GM19025 (cell line): Measurements from ENCODE around the gene GPX7.

Experiments used
- ATAC-seq: cut with Tn5 transposase; IDR thresholded peaks from one replicate; pipeline ENCODE4 v1.9.1; 2021; ENCODE audit warnings: mild to moderate bottlenecking, low read depth, moderate library complexity; ENCODE audit not compliant: unreplicated experiment

The GPX7 gene

GRCh38 chr1:52585474-52585873 is 16.7 kb upstream of the GPX7 start:
- no peak for ATAC-seq

DNA sequence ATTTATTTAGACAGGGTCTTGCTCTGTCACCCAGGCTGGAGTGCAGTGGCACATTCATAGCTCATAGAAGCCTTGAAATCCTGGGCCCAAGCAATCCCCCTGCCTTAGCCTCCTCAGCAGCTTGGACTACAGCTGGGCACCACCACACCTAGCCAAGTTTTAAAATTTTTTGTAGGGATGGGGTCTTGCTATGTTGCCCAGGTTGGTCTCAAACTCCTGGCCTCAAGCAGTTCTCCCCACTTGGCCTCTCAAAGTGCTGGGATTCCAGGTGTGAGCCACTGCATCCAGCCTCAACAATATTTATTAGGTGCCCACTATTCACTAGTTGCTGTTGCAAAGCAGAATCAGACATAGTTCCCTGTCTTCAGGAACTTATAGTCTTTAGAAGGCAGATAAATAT is 14.1 kb upstream of the GPX7 start:
- no peak for ATAC-seq

DNA sequence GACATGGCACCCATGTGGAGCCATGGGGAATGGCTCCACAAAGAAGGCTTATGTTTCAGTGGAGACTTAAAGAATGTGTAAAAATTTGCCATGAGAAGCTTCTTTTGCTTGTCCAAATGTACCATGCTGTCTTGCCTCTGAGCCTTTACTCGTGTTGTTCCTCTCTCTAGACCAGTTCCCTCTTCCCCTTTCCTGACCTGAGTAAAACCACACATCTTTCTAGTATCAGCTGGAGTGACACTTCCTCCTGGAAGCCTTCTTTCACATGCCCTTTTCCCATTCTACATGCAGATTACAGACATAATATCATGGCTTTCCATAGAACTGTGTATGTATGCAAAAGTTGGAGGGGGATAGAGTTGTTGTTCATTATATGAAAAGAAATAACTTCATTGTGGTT is 13.6 kb upstream of the GPX7 start:
- no peak for ATAC-seq

DNA sequence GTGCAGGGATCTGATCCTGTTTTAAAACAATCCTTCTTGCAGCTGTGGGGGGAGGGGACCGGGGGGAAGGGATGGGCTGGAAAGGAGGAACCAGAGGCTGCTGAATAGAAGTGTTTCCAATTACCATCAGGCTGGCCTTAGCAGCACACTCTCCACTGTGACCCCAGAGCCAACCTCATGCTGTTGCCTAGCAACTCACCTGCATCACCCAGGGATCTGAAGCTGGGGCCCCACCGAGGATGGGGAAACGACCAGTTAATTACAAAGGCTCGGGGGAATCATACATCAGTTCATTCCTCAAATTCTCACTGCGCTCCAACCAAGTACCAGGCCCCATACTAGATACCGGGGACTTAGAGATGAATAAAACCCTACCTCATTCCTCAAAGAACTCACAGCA is 11.9 kb upstream of the GPX7 start:
- ATAC-seq, result no peak

GRCh38 chr1:52592637-52593323 is 9.4 kb upstream of the GPX7 start:
- ATAC-seq, result no peak

DNA sequence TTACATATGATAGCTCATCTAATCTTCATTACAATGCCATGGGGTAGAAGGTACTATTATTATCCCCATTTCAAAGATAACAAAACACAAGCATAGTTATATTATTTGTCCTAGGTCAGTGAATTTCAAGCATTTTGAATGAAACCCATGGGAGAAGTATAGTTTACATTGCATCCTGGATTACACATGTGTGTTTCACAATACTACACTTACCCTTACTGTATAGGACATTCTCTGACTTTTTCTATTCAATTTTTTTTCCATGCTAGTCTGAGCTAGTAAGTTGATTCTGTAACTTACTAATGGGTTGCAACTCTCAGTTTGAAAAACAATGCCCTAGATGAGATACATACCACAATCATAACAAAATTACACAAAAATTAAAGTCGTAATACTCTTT is 8.7 kb upstream of the GPX7 start:
- ATAC-seq, result no peak

- ATAC-seq, result no peak
These were observed 7.1 kb upstream of the GPX7 start for GRCh38 chr1:52595061-52595460.

GRCh38 chr1:52597912-52598311 is 4.3 kb upstream of the GPX7 start:
- no peak for ATAC-seq

DNA sequence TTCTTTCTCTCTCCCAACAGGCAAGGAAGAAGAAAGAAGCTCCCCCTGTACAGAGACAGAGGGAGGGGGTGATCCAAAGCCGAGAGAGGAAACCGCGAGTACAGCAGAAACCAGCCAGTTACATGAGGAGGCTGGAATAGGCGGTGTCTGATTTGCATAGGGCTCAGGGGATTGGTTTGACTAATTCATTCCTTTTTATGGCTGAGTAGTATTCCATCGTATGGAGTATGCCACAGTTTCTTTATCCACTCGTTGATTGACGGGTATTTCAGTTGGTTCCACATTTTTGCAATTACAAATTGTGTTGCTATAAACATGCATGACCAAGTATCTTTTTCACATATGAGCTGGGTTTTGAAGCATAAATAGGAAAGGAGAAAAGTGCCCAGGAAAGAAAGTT is 3.4 kb upstream of the GPX7 start:
- ATAC-seq, result no peak

DNA sequence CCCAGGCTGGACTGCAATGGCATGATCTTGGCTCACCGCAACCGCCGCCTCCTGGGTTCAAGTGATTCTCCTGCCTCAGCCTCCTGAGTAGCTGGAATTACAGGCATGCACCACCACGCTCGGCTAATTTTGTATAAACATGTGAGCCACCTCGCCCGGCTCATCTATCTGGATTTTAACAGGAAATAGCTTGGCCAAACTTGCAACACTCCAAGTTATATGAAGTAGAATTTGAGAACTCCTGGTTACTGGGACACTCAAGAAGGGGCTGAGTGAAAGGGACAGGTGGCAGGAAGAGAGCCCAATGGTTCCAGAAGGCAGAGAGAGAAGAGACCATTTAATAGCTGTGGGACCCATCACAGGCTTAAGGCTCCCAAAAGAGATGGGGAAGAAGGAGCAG is 2.9 kb upstream of the GPX7 start:
- no peak for ATAC-seq

DNA sequence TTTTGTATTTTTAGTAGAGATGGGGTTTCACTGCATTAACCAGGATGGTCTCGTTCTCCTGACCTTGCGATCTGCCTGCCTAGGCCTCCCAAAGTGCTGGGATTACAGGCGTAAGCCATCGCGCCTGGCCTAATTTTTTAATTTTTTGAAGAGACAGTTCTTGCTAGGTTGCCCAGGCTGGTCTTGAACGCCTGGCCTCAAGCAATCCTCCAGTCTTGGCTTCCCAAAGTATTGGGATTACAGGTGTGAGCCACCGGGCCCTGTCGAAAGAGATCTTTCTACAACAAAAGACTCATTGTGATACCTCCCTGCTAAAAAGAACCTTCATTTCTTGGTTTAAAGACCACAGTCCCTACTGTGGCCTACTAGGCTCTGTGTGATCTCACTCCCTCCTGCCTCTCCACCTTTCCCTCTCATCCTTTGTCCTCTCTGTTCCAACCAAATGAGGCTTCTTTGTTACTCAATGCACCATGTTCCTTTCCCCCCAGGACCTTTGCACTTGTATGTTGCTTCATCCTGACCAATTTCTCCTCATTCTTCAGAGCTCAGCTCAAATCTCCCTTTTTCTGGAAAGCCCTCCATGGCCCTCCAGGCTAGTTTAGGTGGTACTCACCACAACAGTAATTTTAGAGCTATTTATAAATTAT is 1.5 kb upstream of the GPX7 start:
- no peak for ATAC-seq

DNA sequence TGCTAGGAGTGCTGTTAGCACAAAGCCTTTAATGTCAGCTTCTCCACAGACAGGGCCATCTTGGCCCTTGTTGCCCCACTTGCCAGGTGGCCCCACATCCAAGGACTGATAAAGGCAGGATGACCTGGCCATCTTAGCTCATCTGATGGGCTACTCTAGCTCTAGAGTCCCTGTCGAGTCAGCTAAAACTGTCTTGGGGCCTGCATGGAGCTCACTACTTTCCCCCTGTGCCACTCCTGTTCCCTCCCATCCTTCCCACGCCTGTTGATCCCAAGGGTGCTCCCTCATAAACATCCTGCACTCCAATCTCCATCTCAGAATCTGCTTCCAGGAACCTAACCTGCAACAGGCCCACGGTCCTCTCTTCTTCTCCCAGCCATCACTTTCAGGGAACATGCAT is 652 bp upstream of the GPX7 start:
- ATAC-seq, result no peak

DNA sequence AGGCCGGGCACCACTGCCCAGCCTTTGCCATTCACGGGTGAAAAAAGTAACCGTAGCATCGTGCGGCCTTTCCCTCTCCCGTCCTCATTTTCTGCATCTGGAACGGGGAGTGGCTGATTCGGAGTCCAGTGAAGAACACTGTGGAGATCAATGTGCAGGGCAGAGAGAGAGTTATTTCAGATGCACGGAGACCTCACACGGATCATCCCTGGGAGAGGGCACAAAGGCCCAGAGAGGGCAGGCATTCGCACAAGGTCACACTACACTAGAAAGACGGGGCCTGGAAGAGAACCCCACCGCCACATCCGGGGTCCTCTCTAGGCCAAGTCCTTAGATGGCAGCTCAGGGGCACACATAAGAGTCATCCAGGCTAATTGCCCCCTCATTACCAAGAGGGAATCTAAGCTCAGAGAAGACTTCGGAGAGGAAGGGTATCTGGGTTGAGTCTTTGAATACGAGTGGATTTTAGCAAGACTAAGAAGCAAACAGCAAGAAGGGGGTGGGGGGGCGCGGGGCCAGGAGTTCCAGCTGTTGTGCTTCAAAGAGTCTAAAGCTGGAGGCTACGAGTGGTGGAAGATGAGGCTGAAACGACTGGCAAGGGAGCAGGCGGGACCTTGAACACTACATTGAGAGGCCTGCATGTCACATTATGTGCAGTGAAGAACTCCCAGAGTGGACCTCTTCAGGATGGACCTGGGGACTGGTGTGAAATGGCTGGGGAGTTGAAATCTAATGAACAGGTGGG is 857 bp downstream of the GPX7 start:
- ATAC-seq, result no peak

DNA sequence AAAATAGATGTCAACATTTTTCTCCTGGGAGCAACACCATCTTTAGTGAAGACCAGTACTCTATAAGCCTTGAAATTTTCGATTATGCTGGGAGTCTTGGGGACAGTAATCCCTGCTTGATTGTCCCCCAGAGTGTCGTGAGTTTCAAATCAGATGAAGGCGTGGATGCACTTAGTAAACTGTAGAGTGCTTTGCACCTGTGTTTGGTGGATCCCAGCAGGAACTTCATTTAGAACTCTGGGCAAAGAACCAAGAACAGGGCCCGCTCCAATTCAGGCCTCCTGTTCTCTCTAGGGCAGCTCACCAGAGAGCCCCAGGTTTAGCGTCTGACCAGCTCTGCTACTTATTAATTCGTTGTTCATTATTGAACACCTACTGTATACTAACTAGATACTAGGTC is 1.5 kb downstream of the GPX7 start:
- no peak for ATAC-seq

DNA sequence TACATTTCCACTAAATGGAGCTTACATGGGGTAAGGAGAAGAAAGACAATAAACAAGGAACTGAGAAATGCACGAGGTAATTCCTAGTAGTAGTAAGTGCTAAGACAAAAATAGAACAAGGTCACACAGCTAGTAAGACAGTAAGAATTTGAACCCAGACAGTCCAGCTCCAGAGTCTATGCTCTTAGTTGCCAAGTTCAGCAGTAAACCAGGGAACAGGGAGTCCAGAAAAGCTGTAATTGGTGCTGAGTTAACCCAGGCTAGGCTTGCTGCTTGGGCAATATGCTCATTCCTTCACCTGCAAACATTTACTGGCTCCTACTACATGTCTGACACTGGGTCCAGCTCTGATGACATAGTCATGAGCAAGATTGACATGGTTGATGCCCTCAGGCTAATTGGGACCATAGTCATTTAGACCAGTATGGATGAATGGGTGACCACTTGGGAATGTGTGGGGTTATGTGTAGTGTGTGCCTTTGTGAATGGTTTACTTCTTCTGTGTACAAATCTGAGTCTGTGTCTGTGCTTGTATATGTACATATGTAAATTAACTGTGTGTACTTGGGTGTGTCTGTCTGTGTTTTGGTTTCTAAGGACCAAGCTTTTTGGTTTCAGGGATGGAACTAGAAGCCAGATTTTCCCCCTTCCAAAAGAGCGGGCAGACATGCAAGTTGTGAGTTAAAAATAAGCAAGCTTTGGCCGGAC is 2.0 kb downstream of the GPX7 start:
- no peak for ATAC-seq

DNA sequence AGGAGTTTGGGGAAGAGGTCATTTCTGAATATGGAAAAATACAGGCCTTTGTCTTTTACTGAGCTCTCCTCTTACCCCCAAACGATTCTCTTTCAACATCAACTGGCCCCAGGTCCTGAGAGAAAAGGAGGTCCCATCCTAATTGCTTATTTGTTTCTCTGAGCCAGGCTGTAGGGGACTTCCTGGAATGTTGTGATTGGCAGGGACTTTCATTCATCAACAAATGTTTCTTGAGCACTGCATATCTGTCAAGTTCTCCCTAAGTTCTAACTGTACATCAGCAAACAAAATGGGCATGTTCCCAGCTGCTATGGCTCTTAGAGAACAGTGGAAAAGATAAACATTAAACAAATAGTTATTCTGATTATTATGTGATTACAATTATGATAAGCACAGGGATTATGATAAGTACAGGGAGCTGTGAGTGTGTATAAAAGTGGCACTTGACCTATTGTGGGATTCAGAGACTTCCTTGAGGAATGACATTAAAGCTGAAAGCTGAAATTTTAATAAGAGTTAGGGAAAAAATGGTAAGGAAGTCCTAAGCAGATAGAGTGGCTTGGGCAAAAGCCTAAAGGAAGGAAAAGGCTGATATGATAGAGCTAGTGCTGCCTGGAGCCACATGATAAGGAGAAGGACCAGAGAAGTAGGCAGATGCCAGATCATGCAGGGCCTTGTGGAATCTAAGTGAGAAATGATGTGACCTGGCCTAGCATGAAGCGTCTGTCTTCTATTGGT is 11.6 kb downstream of the GPX7 start:
- ATAC-seq, result no peak

DNA sequence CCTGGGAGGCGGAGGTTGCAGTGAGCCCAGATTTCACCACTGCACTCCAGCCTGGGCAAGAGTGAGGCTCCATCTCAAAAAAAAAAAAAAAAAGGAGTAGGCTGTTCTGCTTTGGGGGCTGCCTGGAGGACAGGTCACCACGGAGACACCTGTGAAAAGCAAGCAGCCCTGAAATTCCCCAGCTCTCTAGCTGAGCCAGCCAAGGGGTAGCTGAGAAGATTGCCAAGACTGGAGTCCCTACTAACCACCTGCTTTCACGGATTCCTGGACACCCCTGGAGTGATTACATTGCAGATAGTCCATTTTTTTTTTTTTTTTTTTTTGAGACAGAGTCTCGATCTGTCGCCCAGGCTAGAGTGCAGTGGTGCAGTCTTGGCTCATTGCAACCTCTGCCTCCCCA is 12.5 kb downstream of the GPX7 start:
- no peak for ATAC-seq

DNA sequence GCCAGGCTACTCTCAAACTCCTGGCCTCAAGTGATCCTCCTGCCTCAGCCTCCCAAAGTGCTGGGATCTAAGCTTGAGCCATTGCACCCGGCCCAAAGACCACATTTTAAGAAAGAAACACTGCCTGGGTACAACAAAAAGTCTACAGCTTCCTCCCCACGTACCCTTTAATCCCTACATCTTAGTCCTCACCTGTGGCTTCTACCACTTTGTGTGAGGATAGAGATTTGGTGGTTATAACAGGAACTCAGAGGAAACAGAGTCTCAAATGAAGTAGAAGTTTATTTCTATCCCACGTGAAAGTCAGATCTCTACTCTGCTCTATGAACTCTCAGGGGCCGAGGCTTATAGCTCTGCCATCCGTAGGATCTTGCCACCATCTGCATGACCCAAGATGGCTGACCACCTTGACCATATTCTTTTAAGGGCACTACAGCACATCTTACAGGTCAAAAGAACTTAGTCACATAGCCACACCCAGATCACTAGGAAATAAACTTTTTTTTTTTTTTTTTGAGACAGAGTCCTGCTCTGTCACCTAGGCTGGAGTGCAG is 13.4 kb downstream of the GPX7 start:
- no peak for ATAC-seq

- ATAC-seq, result no peak
These were observed 19.8 kb downstream of the GPX7 start for GRCh38 chr1:52621950-52622349.

- ATAC-seq, result no peak
These were observed 21.6 kb downstream of the GPX7 start for GRCh38 chr1:52623812-52624211.
